ENCODE data around the gene RAB5IF.

- TF ChIP-seq CTCF (IDR thresholded peaks at IDR 0.05) (no peak), POLR2AphosphoS5 (IDR thresholded peaks at IDR 0.05) (no peak), EP300 (IDR thresholded peaks at IDR 0.05) (no peak)
Observed at GRCh38 chr20:36593347-36593929, 12.1 kb upstream of the RAB5IF start.

Data from esophagus muscularis mucosa (tissue), 4 donors.